SIG-M5 treated with dmso at 0.1 percent for 504 hours (cell line): ENCODE measurements around the gene ZNF135.

Source experiments
- DNase-seq: peaks from one replicate; lab custom pipeline; 2025; ENCODE audit not compliant: unreplicated experiment; lab: John Stamatoyannopoulos, UW

The ZNF135 gene

GRCh38 chr19:58089846-58090245 lies 30.8 kb downstream of the ZNF135 start:
- DNase-seq, result no peak

GRCh38 chr19:58091251-58091995 lies 32.3 kb downstream of the ZNF135 start:
- no peak for DNase-seq

- no peak for DNase-seq
Observed at GRCh38 chr19:58093071-58093470, 34.0 kb downstream of the ZNF135 start.

DNA sequence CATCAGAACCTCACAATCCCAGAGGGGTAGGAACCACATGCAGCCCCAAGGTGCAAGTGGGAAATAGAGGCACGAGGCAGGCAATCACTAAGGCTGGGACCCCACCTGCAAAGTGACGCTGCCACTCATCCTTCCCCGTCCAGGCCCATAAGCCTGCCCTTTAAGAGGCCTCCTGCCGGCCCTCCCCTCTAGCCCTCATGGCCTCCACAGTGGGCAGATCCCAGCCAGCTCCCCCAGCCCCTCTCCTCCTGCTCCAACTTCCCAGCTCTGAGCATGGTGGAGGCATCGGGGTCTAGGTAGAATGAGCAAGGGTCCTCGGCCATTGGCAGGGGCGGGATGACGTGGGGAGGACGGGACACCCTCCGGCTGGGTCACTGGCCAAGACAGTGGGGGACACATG lies 36.2 kb downstream of the ZNF135 start:
- DNase-seq, result no peak

- DNase-seq, result no peak
Observed at GRCh38 chr19:58096884-58097283, 37.8 kb downstream of the ZNF135 start.

DNA sequence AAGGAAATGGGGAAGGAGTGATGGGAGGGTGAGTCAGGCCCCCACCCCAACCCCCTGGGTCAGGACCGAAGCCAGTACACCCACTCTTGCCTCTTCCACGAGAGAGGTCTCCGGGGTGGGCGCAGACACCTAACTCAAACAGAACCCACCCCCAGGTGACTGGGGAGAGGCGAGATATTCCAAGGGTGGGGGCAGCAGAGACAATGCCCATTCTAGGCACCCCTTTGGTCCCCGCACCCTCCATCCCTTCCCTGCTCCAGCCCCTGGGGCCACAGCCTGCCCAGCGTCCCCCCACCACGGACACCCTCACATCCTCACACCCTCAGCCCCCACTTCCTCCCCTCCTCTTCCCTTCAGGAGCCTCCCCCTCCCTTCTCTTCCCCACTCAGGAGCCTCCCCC lies 38.3 kb downstream of the ZNF135 start:
- no peak for DNase-seq

GRCh38 chr19:58097781-58098681 lies 38.9 kb downstream of the ZNF135 start, which contains the start of gene ZSCAN18:
TSS of gene ZSCAN18 (minus strand) at chr19:58098231. CDS start at chr19:58090267, 7,964 bp downstream.
- no peak for DNase-seq

GRCh38 chr19:58098682-58098998 lies 39.6 kb downstream of the ZNF135 start:
- no peak for DNase-seq

GRCh38 chr19:58107778-58108545 lies 48.9 kb downstream of the ZNF135 start:
- no peak for DNase-seq

DNA sequence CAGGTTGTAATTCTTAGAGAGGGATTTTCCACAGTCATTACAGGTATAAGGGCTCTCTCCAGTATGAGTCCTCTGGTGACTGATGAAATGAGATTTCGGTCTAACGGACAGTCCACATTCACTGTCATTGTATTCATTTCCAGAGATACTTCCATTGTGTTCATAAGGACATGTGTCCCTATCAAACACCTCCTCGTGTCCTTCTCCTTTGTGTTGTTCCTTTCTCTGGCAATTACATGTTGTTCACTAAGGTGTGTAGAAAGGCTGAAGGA lies 49.4 kb downstream of the ZNF135 start:
- no peak for DNase-seq

DNA sequence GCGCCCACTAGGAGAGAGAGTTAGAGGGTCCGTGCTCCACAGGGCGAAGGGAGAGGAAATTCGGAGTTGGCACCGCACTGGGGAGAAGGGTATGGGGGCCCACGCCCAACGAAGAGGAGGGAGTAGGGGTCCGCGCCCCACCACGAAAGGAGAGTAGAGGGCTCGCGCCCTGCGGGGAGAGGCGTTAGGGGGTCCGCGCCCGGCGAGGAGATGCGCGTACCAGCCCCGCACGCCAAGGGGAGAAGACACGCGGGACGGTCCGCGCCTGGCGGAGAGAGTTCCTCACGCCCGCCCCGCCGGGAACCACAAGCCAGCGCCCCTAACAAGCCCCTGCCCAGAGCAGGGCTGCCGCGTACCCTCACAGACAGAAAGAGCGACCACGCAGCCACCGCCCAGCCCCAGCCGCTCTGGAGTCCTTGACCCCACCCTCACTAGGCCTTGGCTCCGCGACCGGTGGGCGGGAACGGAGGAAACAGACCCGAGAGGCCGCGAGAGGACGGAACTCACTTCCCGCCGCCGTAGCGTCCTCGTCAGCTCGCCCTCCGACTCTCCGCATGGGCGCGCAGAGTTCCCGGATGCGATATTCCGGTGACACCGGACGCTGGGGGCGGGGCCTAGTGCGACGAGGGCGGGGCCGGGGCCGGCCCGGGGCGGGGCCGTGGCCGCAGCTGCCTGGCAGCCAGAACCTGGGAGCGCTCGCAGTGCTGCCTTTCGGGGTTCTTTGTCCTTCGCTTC lies 58.9 kb downstream of the ZNF135 start:
- DNase-seq, result no peak

DNA sequence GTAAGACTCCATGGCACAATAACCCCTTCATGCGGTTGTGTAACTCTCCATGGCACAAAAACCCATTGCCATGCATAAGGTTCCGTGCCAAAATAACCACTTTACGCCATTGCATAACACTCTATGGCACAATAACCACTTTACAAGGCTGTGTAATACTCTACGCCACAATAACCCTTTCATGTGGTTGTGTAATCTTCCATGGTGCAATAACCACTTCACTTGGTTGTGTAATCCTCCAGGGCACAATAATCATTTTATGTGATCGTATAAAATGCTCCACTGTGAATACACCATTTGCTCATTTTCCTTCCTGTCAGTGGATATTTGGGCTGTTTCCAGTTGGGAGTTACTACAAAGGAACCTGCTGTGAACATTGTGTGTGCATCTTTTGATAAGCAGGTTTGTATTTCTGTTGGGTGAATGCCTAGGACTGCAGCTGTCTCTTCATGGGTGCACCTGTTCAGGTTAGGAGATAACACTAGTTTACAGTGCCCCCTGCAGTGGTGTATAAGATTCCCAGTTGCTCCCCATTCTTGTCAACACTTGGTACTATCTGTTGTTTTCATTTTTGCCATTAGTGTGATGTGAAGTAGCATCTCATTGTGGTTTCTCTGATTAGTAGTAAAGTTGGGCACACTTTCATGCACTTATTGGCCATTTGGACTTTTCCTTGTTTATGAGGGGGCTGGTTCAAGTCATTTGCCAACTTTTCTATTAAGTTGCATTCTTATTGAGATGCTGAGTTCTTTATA lies 60.1 kb downstream of the ZNF135 start:
- no peak for DNase-seq
